GM12872 (cell line): ENCODE results near the gene CCR5AS.

Experiments used
- TF ChIP-seq, protein P1 (sequence below): IDR thresholded peaks from 3 replicates; pipeline ENCODE4 v1.5.1; 2011; ENCODE audit warnings: low read depth, mild to moderate bottlenecking, low read length, moderate library complexity; ENCODE audit not compliant: insufficient read depth

The CCR5AS gene

DNA sequence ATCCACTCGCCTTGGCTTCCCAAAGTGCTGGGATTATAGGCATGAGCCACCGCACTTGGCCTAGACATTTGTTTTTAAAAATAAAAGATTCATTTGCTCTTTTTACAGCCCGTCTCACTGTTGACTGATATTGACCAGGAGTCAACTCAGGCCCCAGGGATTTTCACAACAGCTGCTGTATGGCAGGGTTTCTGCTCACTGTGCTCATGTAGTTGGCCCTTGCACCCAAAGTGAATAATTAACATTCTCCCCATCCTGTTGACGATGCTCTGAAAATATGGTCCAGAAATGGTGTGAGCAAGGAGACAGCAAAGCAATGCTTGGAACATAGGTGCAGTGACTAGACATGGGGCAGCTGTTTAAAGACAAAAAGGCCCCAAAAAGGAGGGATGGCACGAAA lies 39.1 kb downstream of the CCR5AS start:
- TF ChIP-seq, protein P1, sequence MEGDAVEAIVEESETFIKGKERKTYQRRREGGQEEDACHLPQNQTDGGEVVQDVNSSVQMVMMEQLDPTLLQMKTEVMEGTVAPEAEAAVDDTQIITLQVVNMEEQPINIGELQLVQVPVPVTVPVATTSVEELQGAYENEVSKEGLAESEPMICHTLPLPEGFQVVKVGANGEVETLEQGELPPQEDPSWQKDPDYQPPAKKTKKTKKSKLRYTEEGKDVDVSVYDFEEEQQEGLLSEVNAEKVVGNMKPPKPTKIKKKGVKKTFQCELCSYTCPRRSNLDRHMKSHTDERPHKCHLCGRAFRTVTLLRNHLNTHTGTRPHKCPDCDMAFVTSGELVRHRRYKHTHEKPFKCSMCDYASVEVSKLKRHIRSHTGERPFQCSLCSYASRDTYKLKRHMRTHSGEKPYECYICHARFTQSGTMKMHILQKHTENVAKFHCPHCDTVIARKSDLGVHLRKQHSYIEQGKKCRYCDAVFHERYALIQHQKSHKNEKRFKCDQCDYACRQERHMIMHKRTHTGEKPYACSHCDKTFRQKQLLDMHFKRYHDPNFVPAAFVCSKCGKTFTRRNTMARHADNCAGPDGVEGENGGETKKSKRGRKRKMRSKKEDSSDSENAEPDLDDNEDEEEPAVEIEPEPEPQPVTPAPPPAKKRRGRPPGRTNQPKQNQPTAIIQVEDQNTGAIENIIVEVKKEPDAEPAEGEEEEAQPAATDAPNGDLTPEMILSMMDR: no peak

DNA sequence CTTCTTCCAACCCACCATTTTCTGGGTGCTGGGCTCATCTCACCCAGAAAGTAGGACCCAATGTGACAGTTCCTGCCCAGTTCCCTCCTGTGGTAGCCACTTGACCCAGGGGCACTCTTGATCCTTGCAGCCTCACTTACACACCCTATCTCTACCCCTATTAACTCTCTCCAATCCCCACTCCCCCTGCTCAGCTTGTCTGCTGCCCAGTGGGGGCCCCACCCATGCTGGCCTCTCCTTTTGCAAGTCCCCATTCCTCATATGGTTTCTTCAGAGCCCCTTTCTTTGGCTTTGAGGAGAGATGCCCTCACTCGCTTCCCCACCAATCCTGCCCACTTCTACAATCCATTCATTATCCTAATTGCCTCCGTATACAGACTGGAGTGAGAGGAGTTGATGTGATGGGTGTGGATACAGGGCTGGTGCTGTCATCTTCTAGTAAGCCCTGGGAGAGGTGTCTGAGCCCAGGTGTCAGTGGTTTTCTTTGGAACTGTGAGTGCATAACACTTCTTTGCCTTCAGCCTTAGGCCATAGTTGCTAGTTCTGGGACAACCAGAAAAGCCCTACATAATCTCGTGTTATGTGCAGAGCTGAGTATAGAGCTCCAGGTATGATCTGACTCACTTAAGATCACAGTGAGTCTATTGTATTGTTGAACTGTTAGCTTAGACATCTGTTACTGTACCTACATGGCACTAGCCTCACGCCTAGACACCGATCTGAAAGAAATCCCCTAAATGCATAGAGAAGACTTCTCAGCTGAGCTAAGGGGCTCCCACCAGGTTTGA lies 40.9 kb downstream of the CCR5AS start:
- TF ChIP-seq, protein P1: no peak

DNA sequence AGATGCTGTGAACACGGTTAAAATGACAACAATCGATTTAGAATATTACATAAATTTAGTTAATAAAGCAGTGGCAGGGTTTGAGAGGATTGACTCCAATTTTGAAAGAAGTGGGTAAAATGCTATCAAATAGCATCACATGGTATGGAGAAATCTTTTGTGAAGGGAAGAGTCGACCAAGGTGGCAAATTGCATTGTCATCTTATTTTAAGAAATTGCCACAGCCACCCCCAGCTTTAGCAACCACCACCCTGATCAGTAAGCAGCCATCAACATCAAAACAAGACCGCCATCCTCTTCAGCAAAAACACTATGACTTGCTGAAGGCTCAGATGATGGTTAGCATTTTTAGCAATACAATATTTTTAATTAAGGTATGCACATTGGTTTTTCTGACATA lies 41.8 kb downstream of the CCR5AS start:
- TF ChIP-seq, protein P1: no peak

DNA sequence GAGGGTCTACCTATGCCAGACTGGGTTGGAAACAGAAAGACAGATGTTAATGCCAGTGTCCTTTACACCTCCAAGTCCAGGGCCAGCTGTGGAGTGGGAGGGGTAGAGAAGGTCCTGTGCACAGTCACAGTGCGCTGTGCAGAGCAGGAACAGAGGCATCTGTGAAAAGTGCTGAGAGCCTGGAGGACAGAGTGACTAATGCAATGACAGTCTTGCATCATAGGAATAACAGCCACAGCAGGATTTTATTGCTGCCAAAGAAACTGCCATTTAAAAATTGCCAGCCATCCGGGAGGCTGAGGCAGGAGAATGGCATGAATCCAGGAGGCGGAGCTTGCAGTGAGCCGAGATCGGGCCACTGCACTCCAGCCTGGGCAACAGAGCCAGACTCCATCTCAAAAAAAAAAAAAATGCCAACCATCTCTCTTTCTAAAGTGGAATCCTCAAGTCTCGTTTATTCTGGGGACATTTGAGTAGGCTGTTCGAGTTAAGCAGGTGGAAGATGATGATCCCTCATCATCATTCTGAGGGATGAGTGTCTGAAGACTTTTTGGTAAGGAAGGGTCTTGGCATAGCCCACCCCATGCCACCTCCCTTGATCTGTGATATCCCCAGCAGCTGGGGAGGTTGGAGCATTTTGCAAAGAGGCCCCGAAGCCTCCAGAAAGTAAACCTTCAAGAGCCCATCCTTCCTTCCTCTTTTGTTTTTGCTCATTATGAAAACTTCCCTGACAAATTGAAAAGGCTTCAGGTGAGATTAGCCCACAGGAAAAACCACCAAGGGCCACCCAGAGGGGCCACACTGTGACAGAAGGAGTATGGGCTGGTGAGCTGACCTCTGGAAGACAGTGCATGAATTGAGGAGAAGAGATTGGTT lies 45.2 kb downstream of the CCR5AS start:
- TF ChIP-seq, protein P1: no peak

DNA sequence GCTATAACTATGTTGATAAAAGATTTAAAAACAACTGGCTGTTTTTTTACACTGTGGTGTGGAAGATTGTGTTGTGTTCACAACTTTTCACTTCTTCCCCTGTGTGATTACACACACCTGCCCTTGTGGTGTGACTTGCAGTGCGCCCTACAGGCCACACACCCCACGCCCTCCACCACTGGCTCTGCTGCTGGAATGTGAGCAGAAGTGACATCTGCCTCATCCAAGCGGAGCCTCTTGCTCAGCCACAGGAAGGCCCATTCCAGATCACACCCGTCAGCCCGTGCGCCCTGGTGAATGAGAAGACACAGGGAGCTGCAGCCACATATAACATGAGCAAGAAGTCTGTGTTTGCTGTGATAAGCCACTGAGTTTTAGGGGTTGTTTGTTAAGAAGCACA lies 46.0 kb downstream of the CCR5AS start:
- TF ChIP-seq, protein P1: 0 out of 3 replicates have a peak, but pooled peaks have one; percentile 10

DNA sequence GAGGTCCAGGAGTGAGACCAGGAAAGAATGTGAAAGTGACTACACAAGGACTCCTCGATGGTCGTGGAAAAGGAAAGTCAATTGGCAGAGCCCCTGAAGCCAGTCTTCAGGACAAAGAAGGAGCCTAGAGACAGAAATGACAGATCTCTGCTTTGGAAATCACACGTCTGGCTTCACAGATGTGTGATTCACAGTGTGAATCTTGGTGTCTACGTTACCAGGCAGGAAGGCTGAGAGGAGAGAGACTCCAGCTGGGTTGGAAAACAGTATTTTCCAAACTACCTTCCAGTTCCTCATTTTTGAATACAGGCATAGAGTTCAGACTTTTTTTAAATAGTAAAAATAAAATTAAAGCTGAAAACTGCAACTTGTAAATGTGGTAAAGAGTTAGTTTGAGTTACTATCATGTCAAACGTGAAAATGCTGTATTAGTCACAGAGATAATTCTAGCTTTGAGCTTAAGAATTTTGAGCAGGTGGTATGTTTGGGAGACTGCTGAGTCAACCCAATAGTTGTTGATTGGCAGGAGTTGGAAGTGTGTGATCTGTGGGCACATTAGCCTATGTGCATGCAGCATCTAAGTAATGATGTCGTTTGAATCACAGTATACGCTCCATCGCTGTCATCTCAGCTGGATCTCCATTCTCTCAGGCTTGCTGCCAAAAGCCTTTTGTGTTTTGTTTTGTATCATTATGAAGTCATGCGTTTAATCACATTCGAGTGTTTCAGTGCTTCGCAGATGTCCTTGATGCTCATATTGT lies 47.0 kb downstream of the CCR5AS start:
- TF ChIP-seq, protein P1: no peak

DNA sequence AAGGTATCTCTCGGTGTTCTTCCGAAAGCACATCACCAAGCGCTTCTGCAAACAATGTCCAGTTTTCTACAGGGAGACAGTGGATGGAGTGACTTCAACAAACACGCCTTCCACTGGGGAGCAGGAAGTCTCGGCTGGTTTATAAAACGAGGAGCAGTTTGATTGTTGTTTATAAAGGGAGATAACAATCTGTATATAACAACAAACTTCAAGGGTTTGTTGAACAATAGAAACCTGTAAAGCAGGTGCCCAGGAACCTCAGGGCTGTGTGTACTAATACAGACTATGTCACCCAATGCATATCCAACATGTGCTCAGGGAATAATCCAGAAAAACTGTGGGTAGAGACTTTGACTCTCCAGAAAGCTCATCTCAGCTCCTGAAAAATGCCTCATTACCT lies 48.4 kb downstream of the CCR5AS start:
- TF ChIP-seq, protein P1: no peak
